HG03135 (cell line): ENCODE results near the gene INSM2.

Experiments
- ATAC-seq: cut with Tn5 transposase; IDR thresholded peaks from one replicate; pipeline ENCODE4 v1.9.1; 2021; ENCODE audit warnings: mild to moderate bottlenecking, moderate library complexity; ENCODE audit not compliant: unreplicated experiment

Gene INSM2

GRCh38 chr14:35533357-35534207, at the start of gene INSM2:
Gene INSM2 (plus strand): TSS chr14:35534164. CDS start chr14:35534253, 89 bp downstream.
- ATAC-seq: peak; percentile 68

- ATAC-seq: no peak
Measured at GRCh38 chr14:35492569-35493014, 41.4 kb upstream of the INSM2 start.

GRCh38 chr14:35495278-35495677, 38.7 kb upstream of the INSM2 start:
- ATAC-seq: no peak

GRCh38 chr14:35499180-35499579, 34.8 kb upstream of the INSM2 start:
- no peak for ATAC-seq

GRCh38 chr14:35503646-35504045, 30.3 kb upstream of the INSM2 start:
- ATAC-seq: no peak

- no peak for ATAC-seq
Measured at GRCh38 chr14:35504260-35504659, 29.7 kb upstream of the INSM2 start.

- ATAC-seq: no peak
Measured at GRCh38 chr14:35506461-35506860, 27.5 kb upstream of the INSM2 start.

GRCh38 chr14:35506927-35507326, 27.0 kb upstream of the INSM2 start:
- ATAC-seq: no peak

GRCh38 chr14:35509846-35510245, 24.1 kb upstream of the INSM2 start:
- ATAC-seq: no peak

GRCh38 chr14:35512765-35513164, 21.2 kb upstream of the INSM2 start:
- no peak for ATAC-seq

- ATAC-seq: no peak
Measured at GRCh38 chr14:35515916-35516315, 18.0 kb upstream of the INSM2 start.

- ATAC-seq: no peak
Measured at GRCh38 chr14:35519986-35520385, 14.0 kb upstream of the INSM2 start.

GRCh38 chr14:35525695-35526094, 8.3 kb upstream of the INSM2 start:
- no peak for ATAC-seq

- ATAC-seq: no peak
Measured at GRCh38 chr14:35526962-35527361, 7.0 kb upstream of the INSM2 start.

- no peak for ATAC-seq
Measured at GRCh38 chr14:35531960-35532747, 1.8 kb upstream of the INSM2 start.

GRCh38 chr14:35532783-35533356, 1.1 kb upstream of the INSM2 start:
- no peak for ATAC-seq

GRCh38 chr14:35534208-35534872, 376 bp downstream of the INSM2 start:
- ATAC-seq: peak; percentile 19

- ATAC-seq: peak; percentile 66
Measured at GRCh38 chr14:35534873-35535482, 1.0 kb downstream of the INSM2 start.

- ATAC-seq: no peak
Measured at GRCh38 chr14:35535483-35536112, 1.6 kb downstream of the INSM2 start.

- ATAC-seq: no peak
Measured at GRCh38 chr14:35539969-35540368, 6.0 kb downstream of the INSM2 start.
